Osteoblast (primary cell): Measurements from ENCODE around the gene TGM2. TPM values are rescaled to one million over a fixed set of nuclear protein-coding genes. Genes with fewer than 3 reads are reported as not detected.
A peak's percentile ranks its signal among the peaks of the same experiment; 100 is the strongest.

Experiments
- DNase-seq: peaks from one replicate; pipeline ENCODE4 v3.0.0; 2011; ENCODE audit warnings: low spot score, mixed read lengths; ENCODE audit not compliant: insufficient read length; ENCODE audit errors: missing footprints
- H2AFZ ChIP-seq: 2 replicates; pipeline ENCODE4 v1.6.0; 2011; ENCODE audit warnings: mild to moderate bottlenecking, low read length
- H3K27ac ChIP-seq: 2 replicates; pipeline ENCODE4 v1.5.1; 2011; ENCODE audit warnings: mild to moderate bottlenecking, low read depth, low read length, moderate library complexity
- H3K27me3 ChIP-seq: 2 replicates; pipeline ENCODE4 v1.6.0; 2012; ENCODE audit warnings: mild to moderate bottlenecking, control low read depth, inconsistent platforms, low read length, moderate library complexity; ENCODE audit not compliant: insufficient read depth
- H3K36me3 ChIP-seq: 2 replicates; pipeline ENCODE4 v1.5.1; 2011; ENCODE audit warnings: mild to moderate bottlenecking, low read length, control low read depth, moderate library complexity; ENCODE audit not compliant: insufficient read depth
- H3K4me1 ChIP-seq: 2 replicates; pipeline ENCODE4 v1.5.1; 2011; ENCODE audit warnings: mild to moderate bottlenecking, low read length, control low read depth, moderate library complexity; ENCODE audit not compliant: insufficient read depth
- H3K4me2 ChIP-seq: 2 replicates; pipeline ENCODE4 v1.6.0; 2011; ENCODE audit warnings: mild to moderate bottlenecking, low read length; ENCODE audit not compliant: insufficient read depth
- H3K4me3 ChIP-seq: fragments of 200-600 bp; sonication (generic); 3 replicates; pipeline ENCODE4 v1.5.1; 2012; ENCODE audit warnings: mild to moderate bottlenecking, low read length, inconsistent platforms; ENCODE audit not compliant: insufficient read depth
- H3K79me2 ChIP-seq: 2 replicates; pipeline ENCODE4 v1.6.0; 2012; ENCODE audit warnings: mild to moderate bottlenecking, low read length, control low read depth, inconsistent platforms; ENCODE audit not compliant: insufficient read depth
- H3K9me3 ChIP-seq: 2 replicates; pipeline ENCODE4 v1.5.1; 2011; ENCODE audit warnings: low read depth, low read length, control low read depth
- H4K20me1 ChIP-seq: 2 replicates; pipeline ENCODE4 v1.6.0; 2012; ENCODE audit warnings: mild to moderate bottlenecking, low read length, control low read depth; ENCODE audit not compliant: insufficient read depth
- CTCF ChIP-seq: IDR thresholded peaks from 2 replicates; pipeline ENCODE4 v1.5.1; 2011; ENCODE audit warnings: mild to moderate bottlenecking, low read depth, low read length, moderate library complexity; ENCODE audit errors: extremely low read depth
- total RNA-seq: library from RNA; depleted of rRNA; stranded (reverse); fragments of >200 nt; gene quantifications from 2 replicates; pipeline ENCODE4 v1.2.3, GENCODE V29; 2012

The TGM2 gene
- total RNA-seq, 1 donor, result 78.2 TPM

GRCh38 chr20:38148328-38149102 is 16.6 kb downstream of the TGM2 start:
- no peaks in the 10 kb centered on the region for H3K9me3 ChIP-seq
- peaks cover 2% of the 10 kb centered on the region for H4K20me1 ChIP-seq
- H3K4me1 ChIP-seq, result peaks cover 38% of the 10 kb centered on the region
- peaks cover 90% of the 10 kb centered on the region for H3K36me3 ChIP-seq
- TF ChIP-seq CTCF, result no peak
- DNase-seq, result no peak
- peak overlapping the region; percentile 32 for H3K27ac ChIP-seq
- no peak overlapping the region for H2AFZ ChIP-seq
- H3K4me3 ChIP-seq, result no peak overlapping the region
- no peak overlapping the region for H3K4me2 ChIP-seq
- no peaks in the 10 kb centered on the region for H3K79me2 ChIP-seq
- no peaks in the 10 kb centered on the region for H3K27me3 ChIP-seq

GRCh38 chr20:38147751-38148150 is 17.3 kb downstream of the TGM2 start:
- Histone ChIP-seq H3K9me3 (no peaks in the 10 kb centered on the region), H3K27ac (peak overlapping the region; percentile 32), H3K36me3 (peaks cover 90% of the 10 kb centered on the region), H4K20me1 (peaks cover 2% of the 10 kb centered on the region), H3K4me3 (no peak overlapping the region), H3K27me3 (no peaks in the 10 kb centered on the region), H3K79me2 (no peaks in the 10 kb centered on the region), H2AFZ (no peak overlapping the region), H3K4me1 (peaks cover 35% of the 10 kb centered on the region), H3K4me2 (no peak overlapping the region)
- no peak for TF ChIP-seq CTCF
- no peak for DNase-seq

GRCh38 chr20:38147163-38147562 is 17.9 kb downstream of the TGM2 start:
- no peaks in the 10 kb centered on the region for H3K27me3 ChIP-seq
- no peak overlapping the region for H3K4me2 ChIP-seq

More at GRCh38 chr20:38147163-38147562, 17.9 kb downstream of the TGM2 start:
- Histone ChIP-seq H3K9me3 (no peaks in the 10 kb centered on the region), H4K20me1 (no peaks in the 10 kb centered on the region), H3K79me2 (no peaks in the 10 kb centered on the region), H3K4me3 (no peak overlapping the region), H2AFZ (no peak overlapping the region), H3K36me3 (peaks cover 91% of the 10 kb centered on the region), H3K27ac (no peak overlapping the region), H3K4me1 (peaks cover 29% of the 10 kb centered on the region)
- DNase-seq, result no peak
- no peak for TF ChIP-seq CTCF
